Activated effector memory CD4-positive, alpha-beta T cell treated with anti-CD3 and anti-CD28 coated beads, Interleukin-2, amount 50 U/mL, for 16 hours (primary cell): ENCODE measurements around the gene NKAIN2.
"Not testable (repeated sequence)": the region's sequence is repeated elsewhere in the genome, so short reads cannot be mapped to it uniquely, and the experiment has no call there.

ENCODE experiments used
- DNase-seq: peaks from one replicate; pipeline ENCODE4 v3.0.0-alpha.2; 2020

Gene NKAIN2

DNA sequence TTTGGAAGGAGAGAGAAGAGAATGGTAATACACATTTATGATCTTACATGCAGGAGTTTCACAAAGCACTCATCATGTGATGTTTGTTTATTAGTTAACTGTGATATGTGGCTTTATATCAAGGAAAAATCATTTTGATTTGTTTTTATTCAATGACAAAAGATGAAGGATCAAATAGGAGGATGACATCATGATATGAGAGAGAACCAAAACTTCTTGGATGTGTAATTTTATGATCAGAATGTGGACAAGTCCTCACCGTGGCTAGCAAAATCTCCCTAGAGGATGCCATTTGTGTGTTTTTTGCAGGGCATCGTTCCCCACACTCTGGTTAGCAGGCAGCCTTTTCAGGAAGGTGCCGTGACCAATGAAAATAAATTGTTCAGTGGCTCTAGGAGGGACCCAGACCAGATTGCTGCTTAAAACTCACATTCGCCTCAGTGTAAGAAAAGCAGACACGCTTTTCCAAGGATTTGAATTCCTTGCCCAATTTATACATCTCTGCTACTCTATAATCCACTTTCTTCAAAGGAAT lies 552.7 kb downstream of the NKAIN2 start:
- DNase-seq, result no peak

DNA sequence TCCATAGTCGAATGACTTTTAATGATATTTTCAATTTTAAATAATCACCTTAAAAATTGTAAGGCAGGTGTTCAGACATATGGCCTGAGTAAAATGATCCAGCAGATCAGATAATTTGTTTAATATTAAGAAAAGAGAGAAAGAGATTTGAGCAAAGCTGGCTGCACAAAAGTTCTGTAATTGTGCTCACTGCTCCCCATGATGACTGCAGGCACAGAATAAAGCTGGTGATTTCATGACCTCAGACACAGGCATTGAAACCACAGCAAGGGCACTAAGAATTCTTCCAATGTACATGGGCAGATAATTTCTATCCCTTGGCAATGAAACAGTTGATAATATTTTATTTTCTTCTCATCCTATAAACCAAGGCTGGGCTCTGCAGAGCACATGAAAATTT lies 553.1 kb downstream of the NKAIN2 start:
- no peak for DNase-seq

DNA sequence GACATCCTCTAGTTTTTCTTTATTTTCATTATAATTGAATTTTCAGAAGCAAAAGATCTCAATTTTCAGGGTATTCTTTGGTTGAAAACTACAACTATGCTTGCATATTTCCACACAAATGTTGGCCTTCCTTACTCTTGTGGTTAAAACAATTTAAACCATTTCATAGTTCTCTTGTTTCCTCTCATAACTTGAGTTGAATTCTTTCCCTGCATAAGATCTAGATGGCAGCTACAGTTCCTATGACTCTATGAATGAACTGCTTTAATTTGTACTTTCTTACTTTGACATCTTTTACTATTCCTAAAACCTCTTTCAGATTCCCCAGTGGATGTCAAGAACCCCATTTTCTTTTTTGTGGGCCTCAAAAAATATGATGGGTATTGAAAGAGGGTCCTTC lies 564.5 kb downstream of the NKAIN2 start:
- DNase-seq, result no peak

DNA sequence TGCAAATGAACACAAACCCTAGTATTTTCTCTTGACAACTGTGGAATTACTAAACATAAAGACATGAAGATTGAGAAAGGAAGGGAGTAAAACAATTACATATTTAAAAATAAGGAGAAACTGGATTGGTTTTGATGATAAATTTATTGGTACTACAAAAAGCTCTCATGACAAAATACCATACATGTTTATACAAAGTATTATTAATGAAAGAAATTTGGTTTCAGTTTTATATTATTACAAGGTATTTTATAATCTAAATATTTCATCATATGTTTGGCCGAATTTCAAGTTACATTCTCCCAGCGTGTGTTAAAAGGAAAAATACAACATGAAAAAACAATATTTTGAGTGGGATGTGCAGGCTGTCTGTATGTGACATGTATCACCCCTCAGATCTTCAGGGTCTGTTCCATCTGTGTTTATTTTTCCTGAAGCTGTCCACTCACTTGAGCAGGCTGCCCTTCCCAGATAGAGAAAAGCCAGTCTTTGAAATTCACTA lies 568.4 kb downstream of the NKAIN2 start:
- no peak for DNase-seq

DNA sequence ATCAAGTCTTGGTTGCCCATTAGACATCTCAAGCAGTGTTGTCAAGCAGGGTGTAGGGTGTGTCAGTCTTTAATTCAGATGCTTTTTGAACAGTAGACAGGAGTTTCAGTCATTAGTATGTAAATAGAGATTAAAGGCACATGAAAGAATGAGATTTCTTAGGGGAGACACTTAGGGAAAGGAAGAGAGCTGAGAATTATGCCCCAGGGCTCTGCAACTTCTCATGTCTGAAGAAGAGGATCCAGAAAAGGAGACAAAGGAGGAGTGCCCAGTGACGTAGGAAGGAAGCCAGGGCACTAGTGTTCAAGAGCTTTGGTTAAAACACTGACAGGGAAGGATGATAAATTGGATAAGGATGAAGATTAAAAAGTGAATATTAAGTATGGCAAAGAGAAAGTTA lies 569.7 kb downstream of the NKAIN2 start:
- DNase-seq, result no peak

- DNase-seq, result no peak
Measured at GRCh38 chr6:124389127-124389526, 585.5 kb downstream of the NKAIN2 start.

DNA sequence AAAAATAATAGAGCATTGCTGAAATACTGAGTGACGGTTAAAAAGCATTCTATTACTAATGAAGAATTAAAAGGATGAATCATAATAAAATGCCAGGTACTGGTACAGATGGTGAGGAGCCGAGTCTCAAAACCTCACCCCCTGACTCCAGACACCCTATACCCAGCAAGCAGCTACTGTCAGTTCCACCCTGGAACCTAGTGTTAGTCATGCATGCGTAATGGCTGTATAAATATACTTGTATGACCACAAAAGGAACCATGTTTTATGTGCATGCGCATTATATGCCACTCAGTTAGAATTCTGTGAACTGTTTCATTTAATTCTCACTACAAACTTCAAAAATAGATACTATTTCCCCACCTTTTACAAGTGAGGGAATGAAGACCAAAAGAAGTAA lies 589.9 kb downstream of the NKAIN2 start:
- no peak for DNase-seq

- no peak for DNase-seq
Measured at GRCh38 chr6:124396361-124396760, 592.7 kb downstream of the NKAIN2 start.

GRCh38 chr6:124400261-124400999 lies 596.8 kb downstream of the NKAIN2 start:
- DNase-seq, result no peak

DNA sequence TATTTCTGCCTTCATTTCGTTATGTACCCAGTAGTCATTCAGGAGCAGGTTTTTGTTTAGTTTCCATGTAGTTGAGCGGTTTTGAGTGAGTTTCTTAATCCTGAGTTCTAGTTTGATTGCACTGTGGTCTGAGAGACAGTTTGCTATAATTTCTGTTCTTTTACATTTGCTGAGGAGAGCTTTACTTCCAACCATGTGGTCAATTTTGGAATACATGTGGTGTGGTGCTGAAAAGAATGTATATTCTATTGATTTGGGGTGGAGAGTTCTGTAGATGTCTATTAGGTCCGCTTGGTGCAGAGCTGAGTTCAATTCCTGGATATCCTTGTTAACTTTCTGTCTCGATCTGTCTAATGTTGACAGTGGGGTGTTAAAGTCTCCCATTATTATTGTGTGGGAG lies 606.8 kb downstream of the NKAIN2 start:
- DNase-seq, result not testable (repeated sequence)

- not testable (repeated sequence) for DNase-seq
Measured at GRCh38 chr6:124412657-124413056, 609.0 kb downstream of the NKAIN2 start.

DNA sequence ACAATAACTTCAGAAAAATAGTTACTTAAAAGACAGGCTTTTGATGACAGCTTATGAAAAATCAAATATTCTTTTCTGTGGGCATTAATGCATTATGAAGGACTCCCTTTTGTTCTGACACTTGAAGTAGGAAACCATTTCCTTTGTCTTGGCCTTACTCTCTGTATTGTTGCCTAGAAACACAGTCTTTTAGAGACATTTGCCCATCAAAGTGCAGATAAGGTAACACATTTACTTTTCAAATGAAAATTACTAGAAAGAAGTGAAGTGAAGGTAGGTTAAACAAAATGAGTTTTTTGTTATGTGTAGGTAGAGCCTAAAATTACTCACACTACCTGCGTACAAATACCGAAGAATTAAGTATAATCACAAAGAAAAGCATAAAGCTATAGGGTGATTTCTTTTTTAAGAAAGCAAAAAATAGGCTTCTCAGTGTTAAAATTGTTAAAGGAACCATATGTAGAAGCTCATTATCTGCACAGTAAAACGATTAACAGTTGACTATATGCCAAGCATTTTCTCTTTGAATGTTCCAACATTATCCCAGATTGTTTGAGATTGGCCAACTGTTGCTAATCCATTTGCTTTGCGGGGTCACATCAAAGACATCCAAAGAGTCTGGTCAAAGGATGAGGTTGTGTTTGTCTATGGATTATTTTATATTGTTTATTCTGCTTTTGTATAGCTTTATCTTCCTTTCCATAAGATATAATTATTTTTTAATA lies 616.6 kb downstream of the NKAIN2 start:
- no peak for DNase-seq

- no peak for DNase-seq
Measured at GRCh38 chr6:124423621-124424020, 620.0 kb downstream of the NKAIN2 start.

- no peak for DNase-seq
Measured at GRCh38 chr6:124430740-124431318, 627.2 kb downstream of the NKAIN2 start.

- no peak for DNase-seq
Measured at GRCh38 chr6:124432620-124433019, 629.0 kb downstream of the NKAIN2 start.

DNA sequence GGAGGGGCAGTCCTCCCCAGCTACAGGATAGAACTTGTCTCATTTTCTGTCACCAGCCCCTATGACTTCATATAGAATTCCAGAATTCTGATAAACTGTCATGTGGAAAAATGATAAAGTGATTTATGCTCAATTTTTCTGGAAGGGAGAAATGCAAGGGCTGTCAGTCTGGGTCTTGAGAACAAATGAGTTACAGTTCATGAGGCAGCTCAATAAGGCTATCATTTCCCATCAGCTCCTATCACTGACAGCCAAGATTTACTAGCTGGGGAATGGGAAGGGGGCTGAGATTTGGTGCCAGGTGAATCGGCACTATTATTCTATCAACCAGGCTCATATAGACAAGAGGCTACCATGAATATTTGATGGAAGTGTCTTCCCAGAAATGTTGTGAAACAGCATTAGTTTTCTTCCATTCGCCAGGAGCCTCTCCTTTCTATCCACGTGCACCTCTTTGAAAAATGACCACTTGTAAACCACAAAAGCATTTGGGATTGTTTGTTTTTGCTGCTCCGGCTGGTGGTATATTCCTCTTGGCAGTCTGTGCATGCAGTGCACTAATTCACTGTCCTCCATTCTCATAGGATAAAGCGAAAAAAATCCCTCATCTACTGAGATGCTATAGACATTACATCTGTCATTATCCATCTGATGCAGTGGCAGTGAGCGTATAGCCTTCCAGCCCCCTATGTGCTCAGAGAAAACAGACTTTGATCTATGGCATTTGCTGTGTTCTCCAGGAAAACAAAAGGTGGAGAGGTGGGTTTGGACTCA lies 629.9 kb downstream of the NKAIN2 start:
- no peak for DNase-seq

GRCh38 chr6:124434421-124434820 lies 630.8 kb downstream of the NKAIN2 start:
- DNase-seq, result no peak

DNA sequence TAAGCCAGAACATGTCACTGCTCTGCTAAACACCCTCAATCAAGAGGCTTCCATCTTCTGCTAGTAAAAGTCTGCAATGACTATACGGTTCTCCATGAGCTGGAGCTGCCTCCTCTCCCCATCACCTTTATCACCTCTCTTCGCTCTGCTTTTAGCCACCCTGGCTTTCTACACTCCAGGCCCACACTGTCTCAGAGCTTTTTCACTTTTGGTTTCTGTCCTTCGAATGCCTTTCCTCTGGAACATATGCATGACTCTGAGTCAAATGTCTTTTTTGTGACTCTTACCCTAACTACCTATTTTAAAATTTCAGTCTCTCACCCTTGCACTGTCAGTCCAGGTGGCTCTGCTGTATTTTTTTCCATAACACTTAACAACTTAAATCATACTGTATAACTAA lies 633.1 kb downstream of the NKAIN2 start:
- no peak for DNase-seq

DNA sequence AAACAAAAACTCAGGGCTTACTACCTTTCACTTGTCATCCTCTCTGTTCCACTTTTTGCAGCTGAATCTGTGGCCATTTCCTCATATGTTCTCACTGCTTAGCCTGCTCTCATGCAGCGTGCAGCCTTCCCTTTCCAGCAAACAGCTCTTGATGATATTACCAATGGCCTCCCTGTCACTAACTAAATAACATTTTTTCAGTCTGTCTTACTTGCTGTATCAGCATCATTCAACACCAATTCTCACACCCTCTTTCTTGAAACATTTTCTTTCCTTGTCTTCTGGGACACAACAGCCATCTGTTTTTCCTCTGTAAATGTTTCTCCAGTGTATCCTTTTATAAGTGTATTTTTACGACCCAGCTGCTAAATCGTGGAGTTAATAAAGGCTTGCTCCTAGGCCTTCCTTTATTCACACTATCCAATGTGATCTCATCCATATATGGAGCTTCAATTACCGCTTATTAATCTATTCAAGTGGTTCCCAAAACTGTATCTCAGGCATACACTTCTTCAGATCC lies 634.9 kb downstream of the NKAIN2 start:
- DNase-seq, result no peak

- no peak for DNase-seq
Measured at GRCh38 chr6:124441450-124441849, 637.8 kb downstream of the NKAIN2 start.

DNA sequence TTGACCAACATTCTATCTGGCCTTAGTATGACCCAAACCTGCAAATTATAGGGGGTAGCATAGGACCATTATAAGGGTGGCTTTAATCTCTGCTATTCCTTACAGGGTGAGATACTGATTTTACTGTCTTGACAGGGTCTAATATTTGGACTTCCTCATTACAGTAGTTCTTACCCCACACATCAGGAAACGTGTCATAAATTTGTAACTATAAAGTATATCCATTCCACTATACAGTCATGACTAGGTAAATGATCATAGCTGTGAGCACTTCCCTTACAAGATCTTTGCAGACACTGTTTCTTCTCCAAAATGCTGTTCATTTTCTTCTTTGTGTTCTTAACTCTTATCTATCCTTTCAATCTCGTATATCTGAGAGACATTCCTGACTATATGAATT lies 639.9 kb downstream of the NKAIN2 start:
- no peak for DNase-seq

DNA sequence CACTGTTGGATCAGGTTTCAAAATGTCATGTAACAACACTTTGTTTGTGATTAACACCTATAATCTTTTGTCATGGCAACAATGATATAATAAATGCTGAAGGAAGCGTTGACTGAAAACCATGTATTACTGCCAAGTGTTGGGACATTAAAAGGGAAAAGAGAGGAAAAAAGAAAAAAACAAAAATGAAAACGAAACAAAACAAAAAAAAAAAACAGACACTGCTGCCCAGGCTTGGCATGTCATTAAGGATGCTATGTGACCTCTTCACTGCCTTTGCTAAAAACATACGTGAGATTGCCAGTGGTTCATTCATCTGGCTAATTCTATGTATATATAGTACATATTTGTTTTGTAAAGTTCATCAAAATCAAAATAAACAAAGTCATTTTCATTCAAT lies 641.9 kb downstream of the NKAIN2 start:
- DNase-seq, result no peak

GRCh38 chr6:124446961-124447360 lies 643.3 kb downstream of the NKAIN2 start:
- no peak for DNase-seq
